HUES48 (cell line): ENCODE measurements around the gene MSLN.
A peak's percentile ranks its signal among the peaks of the same experiment; 100 is the strongest.

Source experiments
- H3K27ac ChIP-seq: one replicate; pipeline ENCODE4 v1.7.0; 2013; ENCODE audit warnings: low read depth, low read length, inconsistent platforms
- H3K27me3 ChIP-seq: 2 replicates; pipeline ENCODE4 v1.6.1; 2013; ENCODE audit warnings: mild to moderate bottlenecking, low read length; ENCODE audit not compliant: control insufficient read depth, insufficient read depth
- H3K36me3 ChIP-seq: 2 replicates; pipeline ENCODE4 v1.6.1; 2013; ENCODE audit warnings: low read length; ENCODE audit not compliant: control insufficient read depth, insufficient read depth
- H3K4me1 ChIP-seq: 2 replicates; pipeline ENCODE4 v1.6.1; 2013; ENCODE audit warnings: mild to moderate bottlenecking, low read length; ENCODE audit not compliant: control insufficient read depth, insufficient read depth
- H3K4me3 ChIP-seq: 2 replicates; pipeline ENCODE4 v1.5.1; 2013; ENCODE audit warnings: mild to moderate bottlenecking, low read depth, low read length
- H3K9ac ChIP-seq: 2 replicates; pipeline ENCODE4 v1.6.1; 2013; ENCODE audit warnings: mild to moderate bottlenecking, low read depth, low read length, moderate library complexity
- H3K9me3 ChIP-seq: 2 replicates; pipeline ENCODE4 v1.6.1; 2013; ENCODE audit warnings: low read length; ENCODE audit not compliant: control insufficient read depth, insufficient read depth

Gene MSLN

GRCh38 chr16:763369-764183, 3.0 kb downstream of the MSLN start:
- H3K36me3 ChIP-seq: no peaks in the 10 kb centered on the region
- no peaks in the 10 kb centered on the region for H3K9me3 ChIP-seq
- H3K27me3 ChIP-seq: no peaks in the 10 kb centered on the region
- H3K4me3 ChIP-seq: no peak overlapping the region
- no peaks in the 10 kb centered on the region for H3K4me1 ChIP-seq
- no peak overlapping the region for H3K27ac ChIP-seq
- no peak overlapping the region for H3K9ac ChIP-seq

GRCh38 chr16:764184-764750, 3.7 kb downstream of the MSLN start:
- Histone ChIP-seq H3K9me3 (no peaks in the 10 kb centered on the region), H3K27ac (no peak overlapping the region), H3K36me3 (no peaks in the 10 kb centered on the region), H3K27me3 (no peaks in the 10 kb centered on the region), H3K4me3 (no peak overlapping the region), H3K4me1 (no peaks in the 10 kb centered on the region), H3K9ac (no peak overlapping the region)

- Histone ChIP-seq H3K36me3 (no peaks in the 10 kb centered on the region), H3K4me1 (no peaks in the 10 kb centered on the region), H3K9me3 (no peaks in the 10 kb centered on the region), H3K27me3 (no peaks in the 10 kb centered on the region), H3K9ac (no peak overlapping the region), H3K27ac (no peak overlapping the region), H3K4me3 (no peak overlapping the region)
These were observed 4.4 kb downstream of the MSLN start for GRCh38 chr16:764848-765487.

- Histone ChIP-seq H3K9ac (no peak overlapping the region), H3K4me1 (no peaks in the 10 kb centered on the region), H3K27ac (no peak overlapping the region), H3K27me3 (no peaks in the 10 kb centered on the region), H3K4me3 (no peak overlapping the region), H3K36me3 (no peaks in the 10 kb centered on the region), H3K9me3 (no peaks in the 10 kb centered on the region)
These were observed 4.9 kb downstream of the MSLN start for GRCh38 chr16:765488-765865.

- Histone ChIP-seq H3K36me3 (no peaks in the 10 kb centered on the region), H3K4me3 (no peak overlapping the region), H3K9ac (no peak overlapping the region), H3K4me1 (no peaks in the 10 kb centered on the region), H3K9me3 (no peaks in the 10 kb centered on the region), H3K27ac (no peak overlapping the region), H3K27me3 (no peaks in the 10 kb centered on the region)
These were observed 5.7 kb downstream of the MSLN start for GRCh38 chr16:766008-766819.

- Histone ChIP-seq H3K9ac (no peak overlapping the region), H3K36me3 (no peaks in the 10 kb centered on the region), H3K4me3 (no peak overlapping the region), H3K4me1 (no peaks in the 10 kb centered on the region), H3K27ac (no peak overlapping the region), H3K9me3 (no peaks in the 10 kb centered on the region), H3K27me3 (no peaks in the 10 kb centered on the region)
These were observed 6.5 kb downstream of the MSLN start for GRCh38 chr16:766820-767640.

- no peaks in the 10 kb centered on the region for H3K27me3 ChIP-seq
- H3K4me3 ChIP-seq: no peak overlapping the region
- H3K9me3 ChIP-seq: no peaks in the 10 kb centered on the region
- H3K9ac ChIP-seq: no peak overlapping the region
- no peak overlapping the region for H3K27ac ChIP-seq
- no peaks in the 10 kb centered on the region for H3K4me1 ChIP-seq
- H3K36me3 ChIP-seq: no peaks in the 10 kb centered on the region
These were observed 7.3 kb downstream of the MSLN start for GRCh38 chr16:767743-768235.

- Histone ChIP-seq H3K4me1 (no peaks in the 10 kb centered on the region), H3K9ac (no peak overlapping the region), H3K27me3 (no peaks in the 10 kb centered on the region), H3K27ac (no peak overlapping the region), H3K9me3 (no peaks in the 10 kb centered on the region), H3K36me3 (no peaks in the 10 kb centered on the region), H3K4me3 (no peak overlapping the region)
These were observed 7.9 kb downstream of the MSLN start for GRCh38 chr16:768428-768827.

- Histone ChIP-seq H3K4me1 (no peaks in the 10 kb centered on the region), H3K4me3 (no peak overlapping the region), H3K27ac (peak overlapping the region; percentile 28), H3K9me3 (no peaks in the 10 kb centered on the region), H3K9ac (no peak overlapping the region), H3K27me3 (no peaks in the 10 kb centered on the region), H3K36me3 (no peaks in the 10 kb centered on the region)
These were observed 8.8 kb downstream of the MSLN start for GRCh38 chr16:769184-769784.

- Histone ChIP-seq H3K27me3 (no peaks in the 10 kb centered on the region), H3K36me3 (no peaks in the 10 kb centered on the region), H3K4me1 (no peaks in the 10 kb centered on the region), H3K9me3 (no peaks in the 10 kb centered on the region), H3K4me3 (no peak overlapping the region), H3K9ac (no peak overlapping the region), H3K27ac (peak overlapping the region; percentile 28)
These were observed 9.4 kb downstream of the MSLN start for GRCh38 chr16:769934-770333.
